Testis (tissue), 3 donors: ENCODE data around the gene MAPKAPK5. TPM values are rescaled to one million over a fixed set of nuclear protein-coding genes. Genes with fewer than 3 reads are reported as not detected.

Experiments used
- DNase-seq: peaks from one replicate; pipeline ENCODE4 v3.0.0-alpha.2; 2019
- H3K27ac ChIP-seq, 2 donors: fragments of 200-600 bp; sonication (generic); one replicate each; pipeline ENCODE4 v1.5.1; 2019
- H3K27me3 ChIP-seq: fragments of 200-600 bp; sonication (generic); one replicate; pipeline ENCODE4 v1.5.1; 2019
- H3K36me3 ChIP-seq: fragments of 200-600 bp; sonication (generic); one replicate; pipeline ENCODE4 v1.5.1; 2017; ENCODE audit warnings: low read depth; ENCODE audit errors: missing control alignments
- H3K4me1 ChIP-seq: fragments of 200-600 bp; sonication (generic); one replicate; pipeline ENCODE4 v1.5.1; 2019
- H3K4me3 ChIP-seq, 2 donors: fragments of 200-600 bp; sonication (generic); one replicate each; pipeline ENCODE4 v1.5.1; 2017 to 2019
- H3K9me3 ChIP-seq: fragments of 200-600 bp; sonication (generic); one replicate; pipeline ENCODE4 v1.5.1; 2017
- POLR2A ChIP-seq: fragments of 450-650 bp; IDR thresholded peaks from one replicate; pipeline ENCODE4 v1.6.1; 2017; ENCODE audit warnings: antibody characterized with exemption, mild to moderate bottlenecking, moderate library complexity
- WGBS, 2 donors: methylation state at CpG; one replicate each; pipeline ENCODE4 v1.1.5; 2018; 5-methylcytosine and 5-hydroxymethylcytosine counted together
- intact Hi-C: fragments of 100-400 bp; cut with DNase I; formaldehyde crosslinking; loops from one replicate; pipeline ENCODE4 v1.15.1; 2023; ENCODE audit warnings: low total_unique reads
- polyA plus RNA-seq: library from polyadenylated mRNA; stranded (reverse); fragments of 350-450 nt; fragmentation: Illumina TruSeq; extraction: RNeasy Lipid Tissue Mini Kit (QIAGEN cat#74804); gene quantifications from one replicate; pipeline ENCODE4 v1.2.3, GENCODE V29; 2014; ENCODE audit warnings: low read depth, low replicate concordance; ENCODE audit not compliant: insufficient read depth
- total RNA-seq, 2 donors: library from RNA; depleted of rRNA; stranded (reverse); fragments of >200 nt; gene quantifications; one replicate each; pipeline ENCODE4 v1.2.3, GENCODE V29; 2016
- TF ChIP-seq, protein P1 (sequence below), 3 experiments: fragments of 450-650 bp in 2 of 3; fragments of 200-600 bp in 1 of 3; sonication (generic) in 1 of 3; IDR thresholded peaks; one replicate each; pipeline ENCODE4 v1.5.1; 2016 to 2019; ENCODE audit warnings: antibody characterized with exemption in 3 of 3, mild to moderate bottlenecking in 2 of 3, moderate library complexity in 1 of 3

The MAPKAPK5 gene
- total and polyA plus RNA-seq, 3 donors from 2014 or later, result 35.6 to 77.8 (median 62.9) TPM

DNA sequence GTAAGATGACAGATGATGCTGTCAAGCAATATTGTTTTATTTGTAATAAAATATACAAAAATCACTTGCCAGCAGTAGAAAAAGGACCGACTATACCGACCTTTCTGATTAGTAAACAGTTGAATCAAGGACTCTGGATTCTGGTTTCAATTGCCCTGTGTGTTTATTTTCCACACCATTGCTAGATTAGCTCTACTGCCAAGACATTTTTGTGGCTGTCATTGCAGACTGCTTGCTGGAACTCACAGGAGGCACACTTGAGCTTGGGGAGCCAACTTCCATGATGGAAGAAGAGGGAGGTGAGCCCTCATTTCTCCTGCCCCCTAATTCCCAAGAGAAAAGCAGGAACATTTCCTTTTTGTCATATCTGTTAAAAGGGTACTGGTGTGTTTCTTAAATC, 51.3 kb downstream of the MAPKAPK5 start:
- intact Hi-C loops, result no loop called here
- H3K36me3 ChIP-seq, result no peaks in the 10 kb centered on the region
- H3K27me3 ChIP-seq, result no peaks in the 10 kb centered on the region
- H3K4me3 ChIP-seq, result no peak overlapping the region
- WGBS, 2 donors, result 83 to 93% methylated on average over 2 of the region's 2 CpGs
- H3K27ac ChIP-seq, result no peak overlapping the region
- no peaks in the 10 kb centered on the region for H3K9me3 ChIP-seq
- DNase-seq, result no peak
- no peaks in the 10 kb centered on the region for H3K4me1 ChIP-seq
- TF ChIP-seq, protein P1, sequence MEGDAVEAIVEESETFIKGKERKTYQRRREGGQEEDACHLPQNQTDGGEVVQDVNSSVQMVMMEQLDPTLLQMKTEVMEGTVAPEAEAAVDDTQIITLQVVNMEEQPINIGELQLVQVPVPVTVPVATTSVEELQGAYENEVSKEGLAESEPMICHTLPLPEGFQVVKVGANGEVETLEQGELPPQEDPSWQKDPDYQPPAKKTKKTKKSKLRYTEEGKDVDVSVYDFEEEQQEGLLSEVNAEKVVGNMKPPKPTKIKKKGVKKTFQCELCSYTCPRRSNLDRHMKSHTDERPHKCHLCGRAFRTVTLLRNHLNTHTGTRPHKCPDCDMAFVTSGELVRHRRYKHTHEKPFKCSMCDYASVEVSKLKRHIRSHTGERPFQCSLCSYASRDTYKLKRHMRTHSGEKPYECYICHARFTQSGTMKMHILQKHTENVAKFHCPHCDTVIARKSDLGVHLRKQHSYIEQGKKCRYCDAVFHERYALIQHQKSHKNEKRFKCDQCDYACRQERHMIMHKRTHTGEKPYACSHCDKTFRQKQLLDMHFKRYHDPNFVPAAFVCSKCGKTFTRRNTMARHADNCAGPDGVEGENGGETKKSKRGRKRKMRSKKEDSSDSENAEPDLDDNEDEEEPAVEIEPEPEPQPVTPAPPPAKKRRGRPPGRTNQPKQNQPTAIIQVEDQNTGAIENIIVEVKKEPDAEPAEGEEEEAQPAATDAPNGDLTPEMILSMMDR (IDR thresholded peaks at IDR 0.05), result no peak
- TF ChIP-seq POLR2A, result no peak

GRCh38 chr12:111894556-111894955, 52.5 kb downstream of the MAPKAPK5 start:
- no peak for DNase-seq
- intact Hi-C loops, result no loop called here
- Histone ChIP-seq H3K4me1 (no peaks in the 10 kb centered on the region), H3K36me3 (no peaks in the 10 kb centered on the region), H3K4me3 (no peak overlapping the region), H3K27ac (no peak overlapping the region), H3K27me3 (no peaks in the 10 kb centered on the region), H3K9me3 (no peaks in the 10 kb centered on the region)
- WGBS, 2 donors, result 84 to 90% methylated on average over 5 of the region's 5 CpGs
- TF ChIP-seq POLR2A, result no peak

GRCh38 chr12:111901182-111901581, 59.2 kb downstream of the MAPKAPK5 start:
- Histone ChIP-seq H3K27ac (no peak overlapping the region), H3K4me3 (no peak overlapping the region), H3K4me1 (no peaks in the 10 kb centered on the region), H3K9me3 (no peaks in the 10 kb centered on the region), H3K36me3 (no peaks in the 10 kb centered on the region), H3K27me3 (no peaks in the 10 kb centered on the region)
- DNase-seq, result no peak
- intact Hi-C loops, result no loop called here
- TF ChIP-seq POLR2A, result no peak
- TF ChIP-seq, protein P1 (IDR thresholded peaks at IDR 0.05), result no peak
- 79 to 80% methylated on average over 4 of the region's 4 CpGs for WGBS, 2 donors

- TF ChIP-seq POLR2A, result no peak
- TF ChIP-seq, protein P1 (IDR thresholded peaks at IDR 0.05), result no peak
- no peak for DNase-seq
- no peak overlapping the region for H3K27ac ChIP-seq
- H3K4me3 ChIP-seq, result no peak overlapping the region
- H3K4me1 ChIP-seq, result no peaks in the 10 kb centered on the region
- intact Hi-C loops, result no loop called here
- H3K9me3 ChIP-seq, result no peaks in the 10 kb centered on the region
- no peaks in the 10 kb centered on the region for H3K36me3 ChIP-seq
- H3K27me3 ChIP-seq, result no peaks in the 10 kb centered on the region
Observed at GRCh38 chr12:111904446-111904975, 62.5 kb downstream of the MAPKAPK5 start.

DNA sequence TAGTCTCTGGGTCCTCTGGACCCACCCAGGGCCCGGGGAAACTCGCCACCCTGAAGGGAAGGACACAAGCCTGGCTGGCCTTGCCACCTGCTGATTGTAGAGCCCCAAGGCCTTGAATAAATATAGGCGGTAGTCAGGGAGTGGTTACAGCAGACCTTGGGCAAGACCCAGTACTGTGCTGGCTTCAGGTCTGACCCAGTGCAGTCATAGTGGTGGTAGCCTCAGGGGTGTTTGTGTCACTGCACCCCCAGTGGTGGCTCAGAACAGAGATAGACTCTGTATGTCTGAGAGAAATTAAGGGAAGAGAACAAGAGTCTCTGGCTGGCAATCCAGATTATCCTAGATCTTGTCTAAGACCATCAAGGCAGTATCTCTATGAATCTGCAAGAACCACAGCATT, 63.5 kb downstream of the MAPKAPK5 start:
- TF ChIP-seq, protein P1 (IDR thresholded peaks at IDR 0.05), result no peak
- no peak for TF ChIP-seq POLR2A
- 90 to 95% methylated on average over 2 to 3 of the region's 3 CpGs for WGBS, 2 donors
- H3K27me3 ChIP-seq, result no peaks in the 10 kb centered on the region
- no peaks in the 10 kb centered on the region for H3K9me3 ChIP-seq
- no peak overlapping the region for H3K27ac ChIP-seq
- no peaks in the 10 kb centered on the region for H3K4me1 ChIP-seq
- intact Hi-C loops, result no loop called here
- no peaks in the 10 kb centered on the region for H3K36me3 ChIP-seq
- no peak overlapping the region for H3K4me3 ChIP-seq
- no peak for DNase-seq
